SK-N-SH treated with all-trans-retinoic acid at 6 μM for 48 hours (cell line): Measurements from ENCODE around the gene CTCFL.

Experiments used
- ATAC-seq: fragments of 200-7000 bp; cut with Tn5 transposase; 3 replicates; pipeline ENCODE4 v1.9.1; 2020; ENCODE audit warnings: mild to moderate bottlenecking, moderate library complexity
- ARNTL ChIP-seq: fragments of 450-650 bp; formaldehyde crosslinking; IDR thresholded peaks from 2 replicates; pipeline ENCODE4 v1.5.0; 2020; ENCODE audit warnings: low read depth, mild to moderate bottlenecking, moderate library complexity, borderline replicate concordance
- BACH2 ChIP-seq: fragments of 250-450 bp; sonication (Bioruptor Pico); IDR thresholded peaks from 2 replicates; pipeline ENCODE4 v1.9.0; 2021; ENCODE audit warnings: mild to moderate bottlenecking, borderline replicate concordance
- CSDC2 ChIP-seq: fragments of 250-450 bp; sonication (Bioruptor Pico); IDR thresholded peaks from 2 replicates; pipeline ENCODE4 v1.5.0; 2020; ENCODE audit warnings: mild to moderate bottlenecking, moderate library complexity
- ESRRG ChIP-seq: fragments of 250-450 bp; sonication (Bioruptor Pico); IDR thresholded peaks from 2 replicates; pipeline ENCODE4 v1.6.1; 2021; ENCODE audit warnings: mild to moderate bottlenecking
- GLIS3 ChIP-seq: fragments of 250-450 bp; sonication (Bioruptor Pico); IDR thresholded peaks from 2 replicates; pipeline ENCODE4 v1.5.0; 2020; ENCODE audit warnings: mild to moderate bottlenecking, moderate library complexity
- ISL1 ChIP-seq: fragments of 250-450 bp; sonication (Bioruptor Pico); IDR thresholded peaks from 2 replicates; pipeline ENCODE4 v2.1.2; 2022; ENCODE audit warnings: mild to moderate bottlenecking, moderate library complexity
- OSR1 ChIP-seq: fragments of 250-450 bp; sonication (Bioruptor Pico); IDR thresholded peaks from 2 replicates; pipeline ENCODE4 v1.8.0; 2022; ENCODE audit warnings: moderate library complexity, mild to moderate bottlenecking, inconsistent platforms
- PATZ1 ChIP-seq: fragments of 250-450 bp; sonication (Bioruptor Pico); IDR thresholded peaks from 2 replicates; pipeline ENCODE4 v1.8.0; 2020; ENCODE audit warnings: mild to moderate bottlenecking, moderate library complexity, borderline replicate concordance
- POU6F1 ChIP-seq: fragments of 250-450 bp; sonication (Bioruptor Pico); IDR thresholded peaks from 2 replicates; pipeline ENCODE4 v1.8.0; 2021; ENCODE audit warnings: low read depth, mild to moderate bottlenecking, moderate library complexity, borderline replicate concordance
- PPARA ChIP-seq: fragments of 250-450 bp; sonication (Bioruptor Pico); IDR thresholded peaks from 2 replicates; pipeline ENCODE4 v1.5.0; 2020; ENCODE audit warnings: mild to moderate bottlenecking, borderline replicate concordance
- RARB ChIP-seq: fragments of 250-450 bp; sonication (Bioruptor Pico); IDR thresholded peaks from 2 replicates; pipeline ENCODE4 v1.8.0; 2021; ENCODE audit warnings: mild to moderate bottlenecking, moderate library complexity
- SNAI2 ChIP-seq: fragments of 250-450 bp; sonication (Bioruptor Pico); IDR thresholded peaks from 2 replicates; pipeline ENCODE4 v1.5.0; 2020; ENCODE audit warnings: mild to moderate bottlenecking, moderate library complexity
- TCF4 ChIP-seq: fragments of 250-450 bp; sonication (Bioruptor Pico); IDR thresholded peaks from 2 replicates; pipeline ENCODE4 v1.8.0; 2021; ENCODE audit warnings: mild to moderate bottlenecking, moderate library complexity, borderline replicate concordance
- TOX ChIP-seq: fragments of 250-450 bp; sonication (Bioruptor Pico); IDR thresholded peaks from 2 replicates; pipeline ENCODE4 v1.8.0; 2021; ENCODE audit warnings: mild to moderate bottlenecking, moderate library complexity, borderline replicate concordance
- ZC3H10 ChIP-seq: fragments of 250-450 bp; sonication (Bioruptor Pico); IDR thresholded peaks from 2 replicates; pipeline ENCODE4 v1.5.1; 2021; ENCODE audit warnings: mild to moderate bottlenecking, moderate library complexity
- ZFP3 ChIP-seq: fragments of 250-450 bp; sonication (Bioruptor Pico); IDR thresholded peaks from 2 replicates; pipeline ENCODE4 v1.5.0; 2020; ENCODE audit warnings: mild to moderate bottlenecking, moderate library complexity
- ZFP30 ChIP-seq: fragments of 450-650 bp; formaldehyde crosslinking; IDR thresholded peaks from 2 replicates; pipeline ENCODE4 v1.5.0; 2022; ENCODE audit warnings: mild to moderate bottlenecking, moderate library complexity
- ZNF565 ChIP-seq: fragments of 450-650 bp; formaldehyde crosslinking; conservative IDR thresholded peaks from 2 replicates; pipeline ENCODE4 v1.5.0; 2020; ENCODE audit warnings: low read depth, mild to moderate bottlenecking, moderate library complexity
- ZNF70 ChIP-seq: fragments of 450-650 bp; formaldehyde crosslinking; IDR thresholded peaks from 2 replicates; pipeline ENCODE4 v1.5.0; 2020; ENCODE audit warnings: mild to moderate bottlenecking, moderate library complexity
- ZNF8 ChIP-seq: fragments of 450-650 bp; formaldehyde crosslinking; IDR thresholded peaks from 2 replicates; pipeline ENCODE4 v1.5.0; 2020; ENCODE audit warnings: mild to moderate bottlenecking, moderate library complexity
- TF ChIP-seq, protein P1 (sequence below): fragments of 250-450 bp; sonication (Bioruptor Pico); IDR thresholded peaks from 2 replicates; pipeline ENCODE4 v1.5.1; 2020; ENCODE audit warnings: low read depth, mild to moderate bottlenecking, moderate library complexity
- TF ChIP-seq, protein P2 (sequence below): fragments of 250-450 bp; sonication (Bioruptor Pico); IDR thresholded peaks from 2 replicates; pipeline ENCODE4 v1.5.0; 2020; ENCODE audit warnings: mild to moderate bottlenecking, moderate library complexity
- TF ChIP-seq, protein P3 (sequence below): fragments of 250-450 bp; sonication (Bioruptor Pico); IDR thresholded peaks from 2 replicates; pipeline ENCODE4 v1.5.1; 2021; ENCODE audit warnings: mild to moderate bottlenecking, moderate library complexity

CTCFL gene

DNA sequence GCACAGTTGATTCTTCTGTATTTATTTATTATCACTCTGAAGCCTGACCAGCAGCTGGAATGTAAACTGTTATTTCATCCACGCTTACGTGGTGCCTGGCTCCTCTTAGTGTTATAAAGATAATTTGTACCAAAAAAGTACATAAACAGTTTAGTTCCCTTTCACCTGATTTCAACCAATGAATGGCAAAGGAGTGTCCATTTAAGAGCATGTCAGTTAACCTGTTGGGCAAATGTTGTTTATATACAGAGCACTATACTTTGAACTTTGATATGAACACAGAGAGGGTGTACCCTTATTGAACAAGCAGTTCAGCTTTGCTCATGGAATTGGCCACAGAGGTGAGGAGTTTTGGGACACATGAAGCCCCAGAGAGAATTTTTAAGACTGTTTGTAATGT lies 7.2 kb upstream of the CTCFL start:
- TF ChIP-seq ZNF565 (CRISPR knock-in tag) (no peak), SNAI2 (CRISPR knock-in tag) (no peak), GLIS3 (no peak), ZNF8 (no peak), ZNF70 (no peak), ESRRG (CRISPR knock-in tag) (no peak), ZFP3 (CRISPR knock-in tag) (no peak), PPARA (no peak), RARB (CRISPR knock-in tag) (no peak), ARNTL (CRISPR knock-in tag) (no peak), TOX (no peak), TCF4 (CRISPR knock-in tag) (no peak), ISL1 (CRISPR knock-in tag) (no peak), BACH2 (CRISPR knock-in tag) (no peak)
- TF ChIP-seq, protein P1, sequence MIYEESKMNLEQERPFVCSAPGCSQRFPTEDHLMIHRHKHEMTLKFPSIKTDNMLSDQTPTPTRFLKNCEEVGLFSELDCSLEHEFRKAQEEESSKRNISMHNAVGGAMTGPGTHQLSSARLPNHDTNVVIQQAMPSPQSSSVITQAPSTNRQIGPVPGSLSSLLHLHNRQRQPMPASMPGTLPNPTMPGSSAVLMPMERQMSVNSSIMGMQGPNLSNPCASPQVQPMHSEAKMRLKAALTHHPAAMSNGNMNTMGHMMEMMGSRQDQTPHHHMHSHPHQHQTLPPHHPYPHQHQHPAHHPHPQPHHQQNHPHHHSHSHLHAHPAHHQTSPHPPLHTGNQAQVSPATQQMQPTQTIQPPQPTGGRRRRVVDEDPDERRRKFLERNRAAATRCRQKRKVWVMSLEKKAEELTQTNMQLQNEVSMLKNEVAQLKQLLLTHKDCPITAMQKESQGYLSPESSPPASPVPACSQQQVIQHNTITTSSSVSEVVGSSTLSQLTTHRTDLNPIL (CRISPR knock-in tag): no peak
- TF ChIP-seq, protein P2, sequence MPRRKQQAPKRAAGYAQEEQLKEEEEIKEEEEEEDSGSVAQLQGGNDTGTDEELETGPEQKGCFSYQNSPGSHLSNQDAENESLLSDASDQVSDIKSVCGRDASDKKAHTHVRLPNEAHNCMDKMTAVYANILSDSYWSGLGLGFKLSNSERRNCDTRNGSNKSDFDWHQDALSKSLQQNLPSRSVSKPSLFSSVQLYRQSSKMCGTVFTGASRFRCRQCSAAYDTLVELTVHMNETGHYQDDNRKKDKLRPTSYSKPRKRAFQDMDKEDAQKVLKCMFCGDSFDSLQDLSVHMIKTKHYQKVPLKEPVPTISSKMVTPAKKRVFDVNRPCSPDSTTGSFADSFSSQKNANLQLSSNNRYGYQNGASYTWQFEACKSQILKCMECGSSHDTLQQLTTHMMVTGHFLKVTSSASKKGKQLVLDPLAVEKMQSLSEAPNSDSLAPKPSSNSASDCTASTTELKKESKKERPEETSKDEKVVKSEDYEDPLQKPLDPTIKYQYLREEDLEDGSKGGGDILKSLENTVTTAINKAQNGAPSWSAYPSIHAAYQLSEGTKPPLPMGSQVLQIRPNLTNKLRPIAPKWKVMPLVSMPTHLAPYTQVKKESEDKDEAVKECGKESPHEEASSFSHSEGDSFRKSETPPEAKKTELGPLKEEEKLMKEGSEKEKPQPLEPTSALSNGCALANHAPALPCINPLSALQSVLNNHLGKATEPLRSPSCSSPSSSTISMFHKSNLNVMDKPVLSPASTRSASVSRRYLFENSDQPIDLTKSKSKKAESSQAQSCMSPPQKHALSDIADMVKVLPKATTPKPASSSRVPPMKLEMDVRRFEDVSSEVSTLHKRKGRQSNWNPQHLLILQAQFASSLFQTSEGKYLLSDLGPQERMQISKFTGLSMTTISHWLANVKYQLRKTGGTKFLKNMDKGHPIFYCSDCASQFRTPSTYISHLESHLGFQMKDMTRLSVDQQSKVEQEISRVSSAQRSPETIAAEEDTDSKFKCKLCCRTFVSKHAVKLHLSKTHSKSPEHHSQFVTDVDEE (CRISPR knock-in tag): no peak
- ATAC-seq: no peak

DNA sequence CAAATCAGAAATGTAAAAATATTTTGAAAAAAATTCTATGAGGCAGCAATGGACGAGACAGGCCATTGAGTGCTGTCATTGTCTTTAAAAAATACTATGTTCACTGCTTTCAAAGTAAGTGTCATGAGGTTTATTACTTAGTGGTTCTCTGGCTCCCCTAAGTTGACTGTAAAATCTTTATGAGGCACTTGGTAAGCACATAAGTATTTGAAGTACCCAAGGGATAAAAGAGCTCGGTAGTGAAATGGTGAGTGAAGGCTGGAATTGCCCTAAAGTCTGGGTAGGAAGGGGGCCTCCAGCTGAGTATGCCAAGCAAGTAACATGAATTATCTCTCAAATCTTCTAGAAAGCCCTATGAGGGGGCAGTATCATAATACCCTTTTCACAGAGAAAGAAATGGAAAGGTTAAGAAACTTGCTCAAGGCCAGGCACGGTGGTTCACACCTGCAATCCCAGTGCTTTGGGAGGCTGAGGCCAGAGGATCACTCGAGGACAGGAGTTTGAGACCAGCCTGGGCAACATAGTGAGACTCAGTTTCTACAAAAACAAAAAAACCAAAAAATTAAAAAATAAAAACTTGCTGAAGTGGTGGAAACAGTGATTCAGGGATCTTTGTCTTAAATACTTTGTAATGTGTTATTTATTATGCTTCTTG lies 5.5 kb upstream of the CTCFL start:
- ATAC-seq: no peak
- no peak for TF ChIP-seq ZC3H10
- TF ChIP-seq ISL1 (CRISPR knock-in tag): no peak
- TF ChIP-seq, protein P2 (CRISPR knock-in tag): no peak
- TF ChIP-seq PPARA: no peak
- no peak for TF ChIP-seq ESRRG (CRISPR knock-in tag)
- no peak for TF ChIP-seq OSR1 (CRISPR knock-in tag)
- TF ChIP-seq PATZ1 (CRISPR knock-in tag): no peak
- no peak for TF ChIP-seq SNAI2 (CRISPR knock-in tag)
- TF ChIP-seq GLIS3: no peak
- TF ChIP-seq, protein P3, sequence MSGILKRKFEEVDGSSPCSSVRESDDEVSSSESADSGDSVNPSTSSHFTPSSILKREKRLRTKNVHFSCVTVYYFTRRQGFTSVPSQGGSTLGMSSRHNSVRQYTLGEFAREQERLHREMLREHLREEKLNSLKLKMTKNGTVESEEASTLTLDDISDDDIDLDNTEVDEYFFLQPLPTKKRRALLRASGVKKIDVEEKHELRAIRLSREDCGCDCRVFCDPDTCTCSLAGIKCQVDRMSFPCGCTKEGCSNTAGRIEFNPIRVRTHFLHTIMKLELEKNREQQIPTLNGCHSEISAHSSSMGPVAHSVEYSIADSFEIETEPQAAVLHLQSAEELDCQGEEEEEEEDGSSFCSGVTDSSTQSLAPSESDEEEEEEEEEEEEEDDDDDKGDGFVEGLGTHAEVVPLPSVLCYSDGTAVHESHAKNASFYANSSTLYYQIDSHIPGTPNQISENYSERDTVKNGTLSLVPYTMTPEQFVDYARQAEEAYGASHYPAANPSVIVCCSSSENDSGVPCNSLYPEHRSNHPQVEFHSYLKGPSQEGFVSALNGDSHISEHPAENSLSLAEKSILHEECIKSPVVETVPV (CRISPR knock-in tag): no peak
- TF ChIP-seq ZNF8: no peak
- no peak for TF ChIP-seq CSDC2 (CRISPR knock-in tag)
- TF ChIP-seq, protein P1 (CRISPR knock-in tag): no peak
- TF ChIP-seq TCF4 (CRISPR knock-in tag): no peak
- TF ChIP-seq ZNF70: no peak
- TF ChIP-seq POU6F1 (CRISPR knock-in tag): no peak
- TF ChIP-seq ZNF565 (CRISPR knock-in tag): no peak
- TF ChIP-seq ZFP30: no peak
